ENCODE results near the gene CDK6. TPM values are rescaled to one million over a fixed set of nuclear protein-coding genes. Genes with fewer than 3 reads are reported as not detected.

Gene CDK6
- total and polyA plus RNA-seq, 10 of the 15 experiments (the other 5 are each of a cell fraction or from before 2014, with no cell fraction given): 8.0 to 118 (median 45.8) TPM

- no peak overlapping the region for H3K4me3 ChIP-seq
- no peak for FAIRE-seq
- TF ChIP-seq MEF2B (IDR thresholded peaks at IDR 0.05; ENCODE audit: partially characterized antibody, poor library complexity, severe bottlenecking): no peak
- peak; percentile 47; the same call in 1 of the 2 replicates for TF ChIP-seq JUNB (IDR thresholded peaks at IDR 0.05)
- TF ChIP-seq BHLHE40 (IDR thresholded peaks at IDR 0.05; ENCODE audit: borderline replicate concordance in 1 of 2, low read depth in 2 of 2, low read length in 1 of 2): no peak
- peak; percentile 33; the same call in 1 of the 2 replicates for TF ChIP-seq RUNX3 (IDR thresholded peaks at IDR 0.05; ENCODE audit: low read length)
- no peak for TF ChIP-seq RBBP5 (conservative IDR thresholded peaks at IDR 0.05)
- no peaks in the 10 kb centered on the region for H3K4me1 ChIP-seq (ENCODE audit: control insufficient read depth, insufficient read depth, low read length)
- no peaks in the 10 kb centered on the region for H3K36me3 ChIP-seq (ENCODE audit: control insufficient read depth in 2 of 2, insufficient read depth in 2 of 2, low read length in 1 of 2)
- 66% methylated on average over 2 of the region's 2 CpGs for WGBS (ENCODE audit: insufficient coverage, insufficient replicate concordance, low lambda C conversion rate, missing lambda C conversion rate)
- H3K27me3 ChIP-seq (replicated peaks in 1 of 2; ENCODE audit: control insufficient read depth in 2 of 2, insufficient read depth in 2 of 2, low read length in 1 of 2): no peaks in the 10 kb centered on the region
- ATAC-seq: peak; percentile 58
- BruUV-seq (replicated peaks): no TSS peak
- intact Hi-C loops (cut with micrococcal nuclease; ENCODE audit: unreplicated experiment): no loop called here
- H4K20me1 ChIP-seq (ENCODE audit: control insufficient read depth, insufficient read depth): no peaks in the 10 kb centered on the region
- H3K27ac ChIP-seq (ENCODE audit: control insufficient read depth, insufficient read depth): no peak overlapping the region
- ChIA-PET POLR2A (no interaction called here), RAD21 (ENCODE audit: unreplicated experiment) (no interaction called here), CTCF (interaction anchor here (1.1 kb wide), 1 partner anchor 27 kb away, joined by 3 read pairs; no protein-coding TSS in a partner anchor), SMC1A (ENCODE audit: uncharacterized antibody, unreplicated experiment) (interaction anchor here (1.5 kb wide), 1 partner anchor 29 kb away, joined by 3 read pairs; no protein-coding TSS in a partner anchor)
- DNase-seq (ENCODE audit: low read depth, low spot score): no peak
- in situ Hi-C loops (cut with MboI): no loop called here
- H3K9me3 ChIP-seq (replicated peaks; ENCODE audit: control insufficient read depth, insufficient read depth, low read length): no peaks in the 10 kb centered on the region; the same call in 2 of the 3 replicates
- no peak overlapping the region for H3K9ac ChIP-seq (ENCODE audit: control insufficient read depth, insufficient read depth, low read length)
- H2AFZ ChIP-seq (ENCODE audit: control insufficient read depth, low read depth, low read length): no peak overlapping the region
- H3K79me2 ChIP-seq (ENCODE audit: control insufficient read depth, insufficient read depth, low read length): no peaks in the 10 kb centered on the region
- no peak overlapping the region for H3K4me2 ChIP-seq (ENCODE audit: control insufficient read depth, insufficient read depth)
Observed at GRCh38 chr7:92847305-92847704, 10.9 kb upstream of the CDK6 start.

GRCh38 chr7:92845736-92846135 is 9.4 kb upstream of the CDK6 start:
- SMC1A ChIA-PET (ENCODE audit: uncharacterized antibody, unreplicated experiment): interaction anchor here (1.3 kb wide), 1 partner anchor 98 kb away, joined by 4 read pairs; no protein-coding TSS in a partner anchor
- DNase-seq (ENCODE audit: low read depth, low spot score) (no peak), FAIRE-seq (no peak), ATAC-seq (no peak)
- no peak for TF ChIP-seq NR2C2 (IDR thresholded peaks at IDR 0.05; ENCODE audit: borderline replicate concordance, control insufficient read depth, insufficient read length, low read depth)
- TF ChIP-seq RUNX3 (IDR thresholded peaks at IDR 0.05; ENCODE audit: low read length): peak; percentile 11; the same call in 1 of the 2 replicates
- no peak overlapping the region for H3K4me3 ChIP-seq
- no peaks in the 10 kb centered on the region for H3K79me2 ChIP-seq (ENCODE audit: control insufficient read depth, insufficient read depth, low read length)
- H3K9ac ChIP-seq (ENCODE audit: control insufficient read depth, insufficient read depth, low read length): no peak overlapping the region
- no peaks in the 10 kb centered on the region for H3K27me3 ChIP-seq (replicated peaks in 1 of 2; ENCODE audit: control insufficient read depth in 2 of 2, insufficient read depth in 2 of 2, low read length in 1 of 2)
- no peak overlapping the region for H2AFZ ChIP-seq (ENCODE audit: control insufficient read depth, low read depth, low read length)
- RAD21 ChIA-PET (ENCODE audit: unreplicated experiment): no interaction called here
- H3K36me3 ChIP-seq (ENCODE audit: control insufficient read depth in 2 of 2, insufficient read depth in 2 of 2, low read length in 1 of 2): no peaks in the 10 kb centered on the region
- no peak overlapping the region for H3K27ac ChIP-seq (ENCODE audit: control insufficient read depth, insufficient read depth)
- intact Hi-C loops (cut with micrococcal nuclease; ENCODE audit: unreplicated experiment): no loop called here
- BruUV-seq (replicated peaks): no TSS peak
- H3K4me2 ChIP-seq (ENCODE audit: control insufficient read depth, insufficient read depth): no peak overlapping the region
- no peaks in the 10 kb centered on the region; the same call in 2 of the 3 replicates for H3K9me3 ChIP-seq (replicated peaks; ENCODE audit: control insufficient read depth, insufficient read depth, low read length)
- CTCF ChIA-PET: no interaction called here
- WGBS (ENCODE audit: insufficient coverage, insufficient replicate concordance, low lambda C conversion rate, missing lambda C conversion rate): 17% methylated on average over 2 of the region's 2 CpGs
- H3K4me1 ChIP-seq (ENCODE audit: control insufficient read depth, insufficient read depth, low read length): no peaks in the 10 kb centered on the region
- H4K20me1 ChIP-seq (ENCODE audit: control insufficient read depth, insufficient read depth): no peaks in the 10 kb centered on the region
- in situ Hi-C loops (cut with MboI): no loop called here
- POLR2A ChIA-PET: interaction anchor here (0.9 to 1.6 kb wide), 2 partner anchors 8 to 10 kb away, joined by 4 to 5 read pairs; no protein-coding TSS in a partner anchor

All from GM12878 (cell line).